Endodermal cell (in vitro differentiated cells): ENCODE measurements around the gene P2RX1. TPM values are rescaled to one million over a fixed set of nuclear protein-coding genes. Genes with fewer than 3 reads are reported as not detected.

Source experiments
- DNase-seq: peaks from one replicate; pipeline ENCODE4 v3.0.0-alpha.2; 2017
- H3K27ac ChIP-seq: 2 replicates; pipeline ENCODE4 v1.5.1; 2013; ENCODE audit warnings: mild to moderate bottlenecking, low read depth, low read length, moderate library complexity
- H3K27me3 ChIP-seq: 2 replicates; pipeline ENCODE4 v1.6.1; 2013; ENCODE audit warnings: mild to moderate bottlenecking, low read length, moderate library complexity; ENCODE audit not compliant: insufficient read depth, control insufficient read depth, poor library complexity, severe bottlenecking
- H3K36me3 ChIP-seq: 2 replicates; pipeline ENCODE4 v1.7.0; 2013; ENCODE audit warnings: mild to moderate bottlenecking, low read length, moderate library complexity; ENCODE audit not compliant: control insufficient read depth, insufficient read depth
- H3K4me1 ChIP-seq: one replicate; pipeline ENCODE4 v1.7.0; 2013; ENCODE audit warnings: low read length; ENCODE audit not compliant: control insufficient read depth, insufficient read depth
- H3K4me3 ChIP-seq: 2 replicates; pipeline ENCODE4 v1.5.1; 2013; ENCODE audit warnings: mild to moderate bottlenecking, low read length, moderate library complexity
- H3K9ac ChIP-seq: 2 replicates; pipeline ENCODE4 v1.6.1; 2013; ENCODE audit warnings: mild to moderate bottlenecking, low read length, moderate library complexity; ENCODE audit not compliant: poor library complexity, severe bottlenecking; ENCODE audit errors: extremely low read depth
- H3K9me3 ChIP-seq: 2 replicates; pipeline ENCODE4 v1.6.1; 2013; ENCODE audit warnings: mild to moderate bottlenecking, low read length, moderate library complexity; ENCODE audit not compliant: control insufficient read depth
- H3K27ac Mint-ChIP-seq: 2 replicates; pipeline ENCODE4 v1.8.0; 2020; ENCODE audit warnings: mixed read lengths
- H3K27me3 Mint-ChIP-seq: 2 replicates; pipeline ENCODE4 v1.8.0; 2021; ENCODE audit warnings: mild to moderate bottlenecking, mixed read lengths; ENCODE audit not compliant: insufficient read depth
- H3K36me3 Mint-ChIP-seq: 2 replicates; pipeline ENCODE4 v1.8.0; 2020; ENCODE audit warnings: low read depth, mixed read lengths
- H3K4me1 Mint-ChIP-seq: 2 replicates; pipeline ENCODE4 v1.8.0; 2020; ENCODE audit warnings: mixed read lengths
- H3K4me3 Mint-ChIP-seq: 2 replicates; pipeline ENCODE4 v1.8.0; 2020; ENCODE audit warnings: mild to moderate bottlenecking, moderate library complexity, mixed read lengths
- H3K9me3 Mint-ChIP-seq: 2 replicates; pipeline ENCODE4 v1.8.0; 2020; ENCODE audit warnings: mild to moderate bottlenecking, mixed read lengths
- CTCF ChIP-seq: fragments of 200-600 bp; sonication (generic); conservative IDR thresholded peaks from 2 replicates; pipeline ENCODE4 v1.5.0; 2021; ENCODE audit warnings: antibody characterized with exemption, mild to moderate bottlenecking
- WGBS, 2 experiments: methylation state at CpG; one replicate each; pipeline versions ENCODE4 v1.1.5 to v1.1.7; 2013; ENCODE audit warnings: missing lambda C conversion rate in 2 of 2, mixed read lengths in 1 of 2; ENCODE audit not compliant: insufficient coverage in 1 of 2, insufficient read length in 1 of 2; 5-methylcytosine and 5-hydroxymethylcytosine counted together
- total RNA-seq, 2 donors: library from RNA; stranded (reverse); fragmentation: NEBNext Ultra II Directional in 1 of 2; extraction: Animal tissue kit (Norgen Biotek cat#: 25700) in 1 of 2; gene quantifications; 2 replicates in 1 of 2; 3 replicates in 1 of 2; pipeline ENCODE4 v1.2.1, GENCODE V29; 2021

Gene P2RX1
- total RNA-seq, 2 donors from 2014 or later, result not detected

GRCh38 chr17:3888343-3889171 lies 27.7 kb downstream of the P2RX1 start:
- peaks cover 16% of the 10 kb centered on the region for H3K27me3 ChIP-seq
- no peaks in the 10 kb centered on the region for H3K9me3 Mint-ChIP-seq
- no peak overlapping the region for H3K4me3 Mint-ChIP-seq
- no peak overlapping the region for H3K27ac Mint-ChIP-seq
- H3K36me3 Mint-ChIP-seq, result no peaks in the 10 kb centered on the region
- H3K27me3 Mint-ChIP-seq, result peaks cover 28% of the 10 kb centered on the region
- DNase-seq, result peak; percentile 90
- no peak overlapping the region for H3K9ac ChIP-seq
- TF ChIP-seq CTCF, result no peak
- no peaks in the 10 kb centered on the region for H3K4me1 ChIP-seq
- H3K27ac ChIP-seq, result no peak overlapping the region
- 69 to 70% methylated on average over 23 to 50 of the region's 50 CpGs for WGBS, 2 experiments
- H3K9me3 ChIP-seq, result no peaks in the 10 kb centered on the region
- peaks cover 16% of the 10 kb centered on the region for H3K4me1 Mint-ChIP-seq
- H3K4me3 ChIP-seq, result no peak overlapping the region
- no peaks in the 10 kb centered on the region for H3K36me3 ChIP-seq

DNA sequence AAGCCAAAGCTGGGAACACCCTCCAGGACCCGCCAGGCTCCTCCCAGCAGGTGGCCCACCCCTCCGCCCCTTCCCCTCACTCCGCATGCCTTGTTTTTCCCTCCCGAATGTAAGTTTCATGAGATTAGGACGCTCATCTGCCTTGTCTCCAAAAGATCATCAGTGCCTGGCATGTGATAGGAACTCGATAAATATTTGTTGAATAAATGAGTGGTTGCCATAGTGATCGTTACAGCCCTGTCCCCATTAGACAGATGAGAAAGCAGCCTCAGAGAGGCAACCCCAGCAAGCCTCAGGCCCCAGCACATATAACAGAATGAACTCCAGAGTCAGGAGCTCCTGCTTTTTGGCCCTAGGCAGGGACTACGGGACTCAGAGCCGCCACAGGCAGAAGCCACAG lies 28.5 kb downstream of the P2RX1 start:
- H3K9me3 ChIP-seq, result no peaks in the 10 kb centered on the region
- no peak overlapping the region for H3K27ac Mint-ChIP-seq
- no peaks in the 10 kb centered on the region for H3K9me3 Mint-ChIP-seq
- TF ChIP-seq CTCF, result no peak
- no peak for DNase-seq
- H3K27me3 Mint-ChIP-seq, result peaks cover 28% of the 10 kb centered on the region
- 83 to 94% methylated on average over 6 to 9 of the region's 9 CpGs for WGBS, 2 experiments
- H3K4me1 ChIP-seq, result no peaks in the 10 kb centered on the region
- H3K9ac ChIP-seq, result no peak overlapping the region
- H3K4me3 Mint-ChIP-seq, result no peak overlapping the region
- H3K27ac ChIP-seq, result no peak overlapping the region
- no peaks in the 10 kb centered on the region for H3K36me3 Mint-ChIP-seq
- H3K4me3 ChIP-seq, result no peak overlapping the region
- peaks cover 16% of the 10 kb centered on the region for H3K27me3 ChIP-seq
- H3K4me1 Mint-ChIP-seq, result peaks cover 13% of the 10 kb centered on the region
- no peaks in the 10 kb centered on the region for H3K36me3 ChIP-seq

DNA sequence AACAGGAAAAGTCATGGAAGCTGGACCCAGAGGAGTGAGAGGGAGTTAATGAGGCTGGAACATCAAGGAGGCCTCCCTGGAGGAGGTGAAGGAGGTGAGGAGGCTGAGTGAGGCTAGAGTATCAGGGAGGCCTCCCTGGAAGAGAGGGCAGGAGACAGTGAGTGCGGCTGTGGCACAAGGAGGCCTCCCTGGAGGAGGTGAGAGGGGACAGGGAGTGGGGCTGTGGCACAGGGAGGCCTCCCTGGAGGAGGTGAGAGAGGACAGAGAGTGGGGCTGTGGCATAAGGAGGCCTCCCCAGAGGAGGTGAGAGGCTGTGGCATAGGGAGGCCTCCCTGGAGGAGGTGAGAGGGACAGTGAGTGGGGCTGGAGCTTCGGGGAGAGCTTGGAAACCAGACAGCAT lies 28.9 kb downstream of the P2RX1 start:
- no peak overlapping the region for H3K4me3 ChIP-seq
- Mint-ChIP-seq H3K9me3 (no peaks in the 10 kb centered on the region), H3K4me3 (no peak overlapping the region), H3K27ac (no peak overlapping the region), H3K36me3 (no peaks in the 10 kb centered on the region), H3K27me3 (peaks cover 28% of the 10 kb centered on the region), H3K4me1 (peaks cover 13% of the 10 kb centered on the region)
- H3K9ac ChIP-seq, result no peak overlapping the region
- H3K27me3 ChIP-seq, result peaks cover 16% of the 10 kb centered on the region
- no peak for TF ChIP-seq CTCF
- WGBS, 2 experiments, result 71% methylated on average over 2 of the region's 2 CpGs; no CpG with 5 or more reads in 1 of the 2 experiments
- no peak for DNase-seq
- no peaks in the 10 kb centered on the region for H3K36me3 ChIP-seq
- H3K27ac ChIP-seq, result no peak overlapping the region
- no peaks in the 10 kb centered on the region for H3K9me3 ChIP-seq
- no peaks in the 10 kb centered on the region for H3K4me1 ChIP-seq
